T-helper 2 cell treated with Interferon-gamma antibody and Interleukin-4, amounts not matched to agents 100 ng/mL and 5 ng/mL, for 36 hours (primary cell): ENCODE data around the gene NPHP1. TPM values are rescaled to one million over a fixed set of nuclear protein-coding genes. Genes with fewer than 3 reads are reported as not detected.
"Not testable (repeated sequence)": the region's sequence is repeated elsewhere in the genome, so short reads cannot be mapped to it uniquely, and the experiment has no call there.

Source experiments
- intact Hi-C: fragments of 100-400 bp; cut with micrococcal nuclease; formaldehyde crosslinking; loops from one replicate; pipeline ENCODE4 v1.15.1; 2023
- total RNA-seq: library from RNA; stranded (reverse); gene quantifications from 2 replicates; pipeline ENCODE4 v1.2.3, GENCODE V29; 2022

NPHP1 gene
- total RNA-seq, 1 donor from 2014 or later = not detected

DNA sequence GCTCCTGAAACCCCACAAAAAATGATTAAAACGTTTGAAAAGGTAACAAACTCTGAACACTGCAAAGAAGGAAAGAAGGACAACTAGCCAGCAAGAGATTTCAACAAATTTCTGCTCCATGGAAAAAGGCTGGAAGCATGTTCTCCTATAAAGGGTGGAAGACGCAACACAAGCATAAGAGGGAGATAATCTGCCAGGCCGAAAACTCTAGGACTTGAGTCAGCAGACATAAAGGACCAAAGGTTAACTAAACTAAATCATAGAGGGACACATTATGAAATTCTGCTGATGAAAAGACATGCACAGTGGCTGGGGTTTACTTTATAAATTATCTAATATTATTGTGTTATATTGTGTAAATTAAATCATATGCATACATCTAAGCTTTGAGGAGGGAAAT lies 6.8 kb downstream of the NPHP1 start:
- intact Hi-C loops = no loop called here

DNA sequence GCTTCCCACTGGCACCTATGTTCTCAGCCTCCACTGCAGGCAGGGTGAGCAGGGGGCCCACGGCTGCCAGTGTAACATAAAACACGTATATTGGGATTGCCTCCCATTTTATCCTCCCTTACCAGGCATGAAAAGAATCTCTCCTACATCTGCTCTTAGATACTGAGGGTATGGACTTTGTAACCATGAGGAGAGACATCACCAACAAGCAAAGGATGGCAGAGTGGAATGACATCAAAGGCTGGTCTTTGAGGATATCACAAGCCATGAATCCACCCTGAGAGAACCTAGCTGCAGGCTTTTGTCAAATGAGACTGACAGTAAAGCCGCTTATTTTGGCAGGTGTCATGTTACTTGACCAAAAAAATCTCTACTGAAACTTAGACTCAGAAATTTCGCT lies 7.4 kb downstream of the NPHP1 start:
- intact Hi-C loops = no loop called here

DNA sequence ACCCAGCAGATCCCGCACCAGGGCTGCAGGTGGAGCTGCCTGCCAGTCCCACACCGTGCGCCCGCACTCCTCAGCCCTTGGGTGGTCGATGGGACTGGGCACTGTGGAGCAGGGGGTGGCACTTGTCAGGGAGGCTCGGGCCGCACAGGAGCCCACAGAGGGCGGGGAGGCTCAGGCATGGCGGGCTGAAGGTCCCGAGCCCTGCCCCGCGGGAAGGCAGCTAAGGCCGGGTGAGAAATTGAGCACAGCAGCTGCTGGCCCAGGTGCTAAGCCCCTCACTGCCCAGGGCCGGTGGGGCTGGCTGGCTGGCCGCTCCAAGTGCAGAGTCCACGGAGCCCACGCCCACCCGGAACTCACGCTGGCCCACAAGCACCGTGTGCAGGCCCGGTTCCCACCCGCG lies 14.6 kb downstream of the NPHP1 start:
- intact Hi-C loops = not testable (repeated sequence)

DNA sequence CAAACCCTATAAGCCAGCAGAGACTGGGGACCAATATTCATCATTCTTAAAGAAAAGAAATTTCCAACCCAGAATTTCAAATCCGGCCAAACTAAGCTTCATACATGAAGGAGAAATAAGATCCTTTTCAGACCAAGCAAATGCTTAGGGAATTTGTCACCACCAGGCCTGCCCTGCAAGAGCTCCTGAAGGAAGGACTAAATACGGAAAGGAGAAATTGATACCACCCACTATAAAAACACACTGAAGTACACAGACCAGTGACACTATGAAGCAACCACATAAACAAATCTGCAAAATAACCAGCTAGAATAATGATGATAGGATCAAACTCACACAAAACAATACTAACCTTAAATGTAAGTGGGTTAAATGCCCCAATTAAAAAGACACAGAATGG lies 22.4 kb downstream of the NPHP1 start:
- intact Hi-C loops = no loop called here

GRCh38 chr2:110180036-110180435 lies 24.8 kb downstream of the NPHP1 start:
- intact Hi-C loops = no loop called here

DNA sequence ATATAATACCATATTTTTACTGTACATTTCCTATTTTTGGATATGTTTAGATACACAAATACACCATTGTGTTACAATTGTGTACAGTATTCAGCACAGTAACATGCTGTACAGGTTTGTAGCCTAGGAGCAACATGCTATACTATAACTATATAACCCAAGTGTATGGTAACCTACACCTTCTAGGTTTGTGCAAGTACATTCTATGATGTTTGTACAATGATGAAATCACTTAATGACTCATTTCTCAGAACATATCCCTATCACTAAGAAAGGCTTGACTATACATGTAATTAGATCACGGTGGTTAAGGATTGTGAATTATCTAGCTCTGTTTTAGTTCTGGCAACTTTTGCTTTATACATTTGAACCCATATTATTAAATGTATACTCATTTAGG lies 31.3 kb downstream of the NPHP1 start:
- intact Hi-C loops = no loop called here

- intact Hi-C loops = no loop called here
These were observed 32.3 kb downstream of the NPHP1 start for GRCh38 chr2:110172506-110172905.

DNA sequence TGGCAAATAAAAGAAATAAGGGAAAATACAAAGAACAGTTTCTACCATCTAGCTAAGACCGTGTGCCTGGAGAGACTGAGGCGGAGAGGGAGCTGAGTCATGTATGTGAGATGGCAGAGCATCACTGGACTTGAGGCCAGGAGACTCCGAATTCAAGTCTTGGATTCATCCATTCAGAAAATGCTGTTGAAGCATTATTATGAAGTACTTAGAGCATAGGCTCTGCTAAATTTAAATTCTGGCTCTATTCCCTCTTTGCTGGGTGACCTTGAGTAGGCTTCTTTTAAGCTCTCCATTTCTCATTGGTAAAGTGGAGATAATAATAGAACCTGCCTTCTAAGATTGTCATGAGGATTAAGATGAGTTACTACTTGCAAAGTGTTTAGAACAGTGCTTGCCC lies 34.7 kb downstream of the NPHP1 start:
- intact Hi-C loops = no loop called here

GRCh38 chr2:110167326-110168000 lies 37.4 kb downstream of the NPHP1 start:
- intact Hi-C loops = no loop called here

DNA sequence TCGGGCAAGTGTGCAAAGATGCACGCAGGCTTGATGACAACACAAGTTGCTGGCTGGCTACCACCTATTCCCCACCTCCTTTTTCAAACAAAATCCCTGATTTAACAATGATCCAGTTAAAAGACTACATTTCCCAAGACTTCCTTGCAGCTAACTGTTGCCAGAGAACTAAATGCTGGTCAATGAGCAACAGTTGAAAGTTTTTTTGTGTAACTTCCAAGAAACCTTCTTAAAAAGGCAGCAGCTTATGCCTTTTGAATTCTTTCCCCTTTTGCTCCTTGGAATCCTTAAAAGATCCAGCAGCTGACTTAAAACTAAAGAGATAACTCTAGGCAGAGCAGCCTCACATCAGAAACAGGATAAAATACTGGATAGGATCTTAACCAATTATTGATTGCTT lies 38.5 kb downstream of the NPHP1 start:
- intact Hi-C loops = no loop called here

GRCh38 chr2:110157153-110157793 lies 47.5 kb downstream of the NPHP1 start:
- intact Hi-C loops = no loop called here

- intact Hi-C loops = not testable (repeated sequence)
These were observed 50.0 kb downstream of the NPHP1 start for GRCh38 chr2:110154828-110155227.

DNA sequence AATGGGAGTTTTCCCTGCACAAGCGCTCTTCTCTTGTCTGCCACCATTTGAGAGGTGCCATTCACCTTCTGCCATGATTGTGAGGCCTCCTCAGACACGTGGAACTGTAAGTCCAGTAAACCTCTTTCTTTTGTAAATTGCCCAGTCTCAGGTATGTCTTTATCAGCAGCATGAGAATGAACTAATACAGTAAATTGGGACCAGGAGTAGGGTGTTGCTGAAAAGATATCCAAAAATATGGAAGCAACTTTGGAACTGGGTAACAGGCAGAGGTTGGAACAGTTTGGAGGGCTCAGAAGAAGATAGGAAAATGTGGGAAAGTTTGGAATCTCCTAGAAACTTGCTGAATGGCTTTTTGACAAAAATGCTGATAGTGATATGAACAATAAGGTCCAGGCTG lies 50.6 kb downstream of the NPHP1 start:
- intact Hi-C loops = not testable (repeated sequence)

GRCh38 chr2:110153416-110153815 lies 51.4 kb downstream of the NPHP1 start:
- intact Hi-C loops = no loop called here

DNA sequence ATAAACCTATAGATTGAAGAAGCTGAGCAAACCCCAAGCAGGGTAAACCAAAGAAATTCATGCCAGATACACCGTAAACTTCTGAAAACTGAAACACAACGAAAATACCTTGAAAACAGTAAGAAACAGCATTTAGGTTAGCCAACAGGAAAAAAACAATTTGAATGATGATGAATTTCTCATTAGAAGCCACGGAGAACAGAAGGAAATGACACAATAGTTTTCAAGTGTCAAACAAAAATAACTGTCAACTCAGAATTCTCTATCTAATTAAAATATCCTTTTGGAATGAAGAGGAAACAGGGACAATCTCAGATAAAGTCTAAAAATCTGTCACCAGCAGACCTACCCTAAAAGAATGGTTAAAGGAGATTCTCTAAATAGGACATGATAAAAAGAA lies 51.9 kb downstream of the NPHP1 start:
- intact Hi-C loops = no loop called here

- intact Hi-C loops = no loop called here
These were observed 55.2 kb downstream of the NPHP1 start for GRCh38 chr2:110149330-110150220.

GRCh38 chr2:110146945-110147332 lies 57.9 kb downstream of the NPHP1 start:
- intact Hi-C loops = no loop called here

GRCh38 chr2:110146183-110146944 lies 58.4 kb downstream of the NPHP1 start:
- intact Hi-C loops = no loop called here

DNA sequence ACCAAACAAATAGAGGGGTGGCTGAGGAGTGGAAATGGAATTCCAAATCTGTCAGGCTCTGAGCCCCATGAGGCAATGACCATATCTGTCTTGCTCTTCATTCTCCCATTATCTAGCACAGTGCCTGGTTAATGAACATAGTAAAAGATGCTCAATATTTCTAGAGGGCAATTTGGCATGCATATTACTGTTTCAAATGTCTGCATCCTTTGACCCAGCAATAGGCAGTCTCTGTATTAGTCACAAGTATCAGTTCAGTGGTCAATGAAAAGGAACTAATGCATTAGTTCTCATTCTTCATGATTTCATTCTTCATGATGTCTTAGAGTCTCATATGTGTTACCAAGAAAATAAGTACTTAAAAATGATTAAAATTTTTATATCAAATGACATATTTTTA lies 60.8 kb downstream of the NPHP1 start:
- intact Hi-C loops = no loop called here

- intact Hi-C loops = no loop called here
These were observed 64.4 kb downstream of the NPHP1 start for GRCh38 chr2:110140401-110140800.

GRCh38 chr2:110134025-110134424 lies 70.8 kb downstream of the NPHP1 start:
- intact Hi-C loops = no loop called here

DNA sequence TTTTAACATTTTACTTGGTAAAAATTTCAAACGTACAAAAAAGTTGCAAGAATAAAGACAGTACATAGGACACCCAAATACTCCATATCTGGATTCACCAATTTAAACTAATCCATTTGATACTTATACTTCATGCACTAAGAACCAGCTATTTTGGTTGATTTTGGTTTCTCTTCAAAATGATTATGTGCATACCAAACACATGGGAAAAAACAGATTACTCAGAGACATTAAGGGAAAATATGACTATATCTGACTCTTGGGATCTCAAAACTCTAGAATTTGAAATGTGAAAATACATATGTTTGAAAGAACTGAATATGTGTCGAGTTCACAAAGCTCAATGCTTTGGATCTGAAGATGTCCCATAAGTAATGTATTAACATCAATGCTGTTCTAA lies 73.6 kb downstream of the NPHP1 start:
- intact Hi-C loops = no loop called here
